ENCODE data around the gene DCUN1D1. TPM values are rescaled to one million over a fixed set of nuclear protein-coding genes. Genes with fewer than 3 reads are reported as not detected.

DCUN1D1 gene
- total and polyA plus RNA-seq, 2 donors from 2014 or later, result 14.2 to 47.9 TPM

DNA sequence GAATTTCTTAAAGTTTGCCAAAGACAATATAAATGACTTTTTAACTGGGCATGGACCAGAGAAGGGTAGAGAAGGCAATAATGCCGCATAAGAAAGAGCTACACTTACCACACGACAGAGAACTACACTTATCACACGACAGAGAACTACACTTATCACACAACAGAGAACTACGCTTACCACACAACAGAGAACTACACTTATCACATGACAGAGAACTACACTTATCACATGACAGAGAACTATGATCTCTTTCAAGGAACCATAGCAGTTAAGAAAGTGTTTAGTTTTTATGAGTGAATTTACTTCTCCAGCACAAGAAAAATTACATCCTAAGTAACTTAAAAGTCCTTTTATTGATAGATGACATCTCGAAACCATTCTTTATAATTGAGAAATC, 32.0 kb downstream of the DCUN1D1 start:
- Histone ChIP-seq H3K4me3 (ENCODE audit: low read length in 3 of 3) (no peak overlapping the region), H3K9me3 (ENCODE audit: control insufficient read depth in 2 of 3, insufficient read depth in 1 of 3, low read length in 3 of 3) (no peaks in the 10 kb centered on the region), H3K4me1 (ENCODE audit: control insufficient read depth in 2 of 3, insufficient read depth in 2 of 3, low read depth in 1 of 3, low read length in 3 of 3) (no peaks in the 10 kb centered on the region), H3K27me3 (ENCODE audit: control insufficient read depth, insufficient read depth, low read length) (no peaks in the 10 kb centered on the region), H3K9ac (ENCODE audit: low read length in 3 of 3) (no peak overlapping the region), H3K27ac (ENCODE audit: low read depth in 2 of 2, low read length in 2 of 2) (no peak overlapping the region), H3K36me3 (ENCODE audit: control insufficient read depth in 2 of 3, insufficient read depth in 3 of 3, low read length in 3 of 3) (peaks cover 2 to 14% (median 2%) of the 10 kb centered on the region in 3 donors)
- FAIRE-seq (no peak), DNase-seq (no peak)
- intact Hi-C loops (cut with DNase I), result no loop called here
- TF ChIP-seq CTCF (IDR thresholded peaks at IDR 0.05; ENCODE audit: borderline replicate concordance, extremely low read depth, insufficient read depth), result no peak

DNA sequence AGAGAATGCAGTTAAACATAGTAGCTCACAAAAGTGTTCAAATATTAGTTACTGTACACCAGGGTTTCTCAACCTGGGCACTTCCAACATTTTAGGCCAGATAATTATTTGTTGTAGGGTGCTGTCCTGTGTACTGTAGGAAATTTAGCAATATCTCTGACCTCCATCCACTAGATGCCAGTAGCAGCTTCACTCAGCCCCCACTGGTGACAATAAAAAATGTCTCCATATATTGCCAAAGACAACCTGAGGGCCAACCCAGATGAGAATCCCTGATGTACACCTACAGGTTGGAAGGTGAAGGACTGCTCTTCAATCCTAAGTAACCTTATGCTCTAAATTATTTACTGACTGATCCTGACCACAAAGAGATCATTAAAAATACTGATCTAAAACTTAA, 32.5 kb downstream of the DCUN1D1 start:
- H3K36me3 ChIP-seq (ENCODE audit: control insufficient read depth in 2 of 3, insufficient read depth in 3 of 3, low read length in 3 of 3), result peaks cover 2 to 14% (median 2%) of the 10 kb centered on the region in 3 donors
- TF ChIP-seq CTCF (IDR thresholded peaks at IDR 0.05; ENCODE audit: borderline replicate concordance, extremely low read depth, insufficient read depth), result no peak
- intact Hi-C loops (cut with DNase I), result no loop called here

DNA sequence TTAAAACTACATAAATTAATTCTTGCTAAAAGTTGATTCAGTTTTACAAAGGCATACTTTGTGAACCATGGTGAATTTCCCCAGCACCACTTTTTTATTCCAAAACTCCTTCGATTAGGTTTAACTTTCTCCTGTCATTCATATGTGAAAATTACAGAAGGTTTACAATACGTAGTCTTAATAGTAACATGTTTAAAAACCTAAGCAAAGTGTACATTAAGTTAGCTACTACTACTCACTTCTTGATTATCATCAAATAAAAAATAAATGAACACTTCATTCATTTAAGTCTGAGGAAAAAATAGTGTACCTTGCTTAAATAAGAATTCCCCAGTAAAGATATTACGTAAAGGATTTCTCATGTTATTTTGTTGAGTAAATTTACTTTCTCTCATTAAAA, 38.6 kb downstream of the DCUN1D1 start:
- H3K27ac ChIP-seq (ENCODE audit: low read depth in 2 of 2, low read length in 2 of 2), result no peak overlapping the region
- H3K36me3 ChIP-seq (ENCODE audit: control insufficient read depth in 2 of 3, insufficient read depth in 3 of 3, low read length in 3 of 3), result peaks cover 0 to 9% (median 0%) of the 10 kb centered on the region in 3 donors
- no peaks in the 10 kb centered on the region for H3K27me3 ChIP-seq (ENCODE audit: control insufficient read depth, insufficient read depth, low read length)
- no peaks in the 10 kb centered on the region for H3K4me1 ChIP-seq (ENCODE audit: control insufficient read depth in 2 of 3, insufficient read depth in 2 of 3, low read depth in 1 of 3, low read length in 3 of 3)
- no peak for DNase-seq
- no peak overlapping the region for H3K4me3 ChIP-seq (ENCODE audit: low read length in 3 of 3)
- no peak overlapping the region for H3K9ac ChIP-seq (ENCODE audit: low read length in 3 of 3)
- TF ChIP-seq CTCF (IDR thresholded peaks at IDR 0.05; ENCODE audit: borderline replicate concordance, extremely low read depth, insufficient read depth), result no peak
- no peak for FAIRE-seq
- H3K9me3 ChIP-seq (ENCODE audit: control insufficient read depth in 2 of 3, insufficient read depth in 1 of 3, low read length in 3 of 3), result no peaks in the 10 kb centered on the region
- intact Hi-C loops (cut with DNase I), result no loop called here

More for the DNA sequence above, 32.5 kb downstream of the DCUN1D1 start:
- no peak overlapping the region for H3K27ac ChIP-seq (ENCODE audit: low read depth in 2 of 2, low read length in 2 of 2)
- no peak overlapping the region for H3K9ac ChIP-seq (ENCODE audit: low read length in 3 of 3)
- no peaks in the 10 kb centered on the region for H3K9me3 ChIP-seq (ENCODE audit: control insufficient read depth in 2 of 3, insufficient read depth in 1 of 3, low read length in 3 of 3)
- H3K4me1 ChIP-seq (ENCODE audit: control insufficient read depth in 2 of 3, insufficient read depth in 2 of 3, low read depth in 1 of 3, low read length in 3 of 3), result no peaks in the 10 kb centered on the region
- no peaks in the 10 kb centered on the region for H3K27me3 ChIP-seq (ENCODE audit: control insufficient read depth, insufficient read depth, low read length)
- no peak overlapping the region for H3K4me3 ChIP-seq (ENCODE audit: low read length in 3 of 3)
- no peak for DNase-seq
- no peak for FAIRE-seq

DNA sequence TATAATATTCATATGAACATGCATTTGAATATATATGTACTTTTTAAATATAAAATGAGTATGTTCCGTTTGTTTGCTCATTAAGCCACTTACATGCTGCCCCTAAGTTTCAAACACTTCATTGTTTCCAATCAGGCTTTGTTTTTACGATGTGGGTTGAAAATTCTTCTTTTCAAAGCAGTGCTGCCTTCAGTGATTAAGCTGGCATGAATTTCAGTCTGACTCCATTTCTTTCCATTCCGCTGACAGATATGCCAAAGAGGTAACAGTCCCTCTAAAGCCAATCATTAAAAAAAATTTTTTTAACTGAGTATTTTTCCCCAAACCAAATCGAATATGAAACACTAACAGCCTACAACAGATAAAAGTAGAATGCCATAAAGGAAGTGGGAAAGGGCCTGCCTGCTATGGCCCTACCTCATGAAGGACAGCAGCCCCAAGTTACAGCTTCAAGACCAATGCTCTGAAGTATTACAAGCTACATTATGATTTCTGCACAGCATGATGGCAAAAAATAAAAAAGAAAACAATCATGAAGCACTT, 40.0 kb downstream of the DCUN1D1 start:
- intact Hi-C loops (cut with DNase I), result no loop called here
- Histone ChIP-seq H3K36me3 (ENCODE audit: control insufficient read depth in 2 of 3, insufficient read depth in 3 of 3, low read length in 3 of 3) (peaks cover 0 to 2% (median 0%) of the 10 kb centered on the region in 3 donors), H3K27me3 (ENCODE audit: control insufficient read depth, insufficient read depth, low read length) (no peaks in the 10 kb centered on the region), H3K27ac (ENCODE audit: low read depth in 2 of 2, low read length in 2 of 2) (no peak overlapping the region), H3K4me3 (ENCODE audit: low read length in 3 of 3) (no peak overlapping the region), H3K9ac (ENCODE audit: low read length in 3 of 3) (no peak overlapping the region), H3K4me1 (ENCODE audit: control insufficient read depth in 2 of 3, insufficient read depth in 2 of 3, low read depth in 1 of 3, low read length in 3 of 3) (no peaks in the 10 kb centered on the region), H3K9me3 (ENCODE audit: control insufficient read depth in 2 of 3, insufficient read depth in 1 of 3, low read length in 3 of 3) (no peaks in the 10 kb centered on the region)
- DNase-seq (no peak), FAIRE-seq (no peak)
- TF ChIP-seq CTCF (IDR thresholded peaks at IDR 0.05; ENCODE audit: borderline replicate concordance, extremely low read depth, insufficient read depth), result no peak
